H9 (cell line): Measurements from ENCODE around the gene RNF175. TPM values are rescaled to one million over a fixed set of nuclear protein-coding genes. Genes with fewer than 3 reads are reported as not detected.

Experiments
- DNase-seq: peaks from one replicate; pipeline ENCODE4 v3.0.0-alpha.2; 2017
- H2AFZ ChIP-seq: one replicate; pipeline ENCODE4 v1.6.1; 2013; ENCODE audit warnings: mild to moderate bottlenecking, low read length, control low read depth, moderate library complexity
- H2AK5ac ChIP-seq: 2 replicates; pipeline ENCODE4 v1.6.1; 2013; ENCODE audit warnings: low read length, control low read depth, mixed read lengths; ENCODE audit not compliant: insufficient read length
- H2BK120ac ChIP-seq: one replicate; pipeline ENCODE4 v1.6.1; 2013; ENCODE audit warnings: low read depth, mild to moderate bottlenecking, low read length, control low read depth, inconsistent platforms; ENCODE audit not compliant: poor library complexity, severe bottlenecking
- H2BK12ac ChIP-seq: 2 replicates; pipeline ENCODE4 v1.6.1; 2013; ENCODE audit warnings: low read length, control low read depth, mixed read lengths, low read depth; ENCODE audit not compliant: insufficient read length
- H2BK15ac ChIP-seq: 2 replicates; pipeline ENCODE4 v1.6.1; 2013; ENCODE audit warnings: low read depth, low read length, control low read depth
- H2BK20ac ChIP-seq: one replicate; pipeline ENCODE4 v1.6.1; 2013; ENCODE audit warnings: low read depth, mild to moderate bottlenecking, low read length, control low read depth, inconsistent platforms; ENCODE audit not compliant: poor library complexity, severe bottlenecking
- H2BK5ac ChIP-seq: 2 replicates; pipeline ENCODE4 v1.6.1; 2013; ENCODE audit warnings: low read length, control low read depth, mixed read lengths; ENCODE audit not compliant: insufficient read length
- H3K14ac ChIP-seq: 2 replicates; pipeline ENCODE4 v1.6.1; 2013; ENCODE audit warnings: low read length, control low read depth; ENCODE audit not compliant: insufficient read depth
- H3K18ac ChIP-seq: 2 replicates; pipeline ENCODE4 v1.6.1; 2013; ENCODE audit warnings: low read depth, mild to moderate bottlenecking, mixed read lengths, low read length, control low read depth; ENCODE audit not compliant: insufficient read length
- H3K23ac ChIP-seq: 2 replicates; pipeline ENCODE4 v1.6.1; 2013; ENCODE audit warnings: low read length, control low read depth, mixed read lengths, low read depth; ENCODE audit not compliant: insufficient read length
- H3K23me2 ChIP-seq: 2 replicates; pipeline ENCODE4 v1.6.1; 2013; ENCODE audit warnings: low read depth, mild to moderate bottlenecking, mixed read lengths, low read length, control low read depth; ENCODE audit not compliant: insufficient read length, poor library complexity, severe bottlenecking
- H3K27ac ChIP-seq: 2 replicates; pipeline ENCODE4 v1.5.1; 2013; ENCODE audit warnings: low read length, control low read depth, mixed read lengths, low read depth; ENCODE audit not compliant: insufficient read length
- H3K27me3 ChIP-seq: 2 replicates; pipeline ENCODE4 v1.6.1; 2013; ENCODE audit warnings: low read length, control low read depth, inconsistent platforms; ENCODE audit not compliant: insufficient read depth
- H3K4ac ChIP-seq: 2 replicates; pipeline ENCODE4 v1.6.1; 2013; ENCODE audit warnings: low read depth, mild to moderate bottlenecking, control low read depth, inconsistent platforms, low read length, moderate library complexity
- H3K4me1 ChIP-seq: 2 replicates; pipeline ENCODE4 v1.6.1; 2013; ENCODE audit warnings: low read length, control low read depth, inconsistent platforms; ENCODE audit not compliant: insufficient read depth
- H3K4me2 ChIP-seq: 2 replicates; pipeline ENCODE4 v1.6.1; 2013; ENCODE audit warnings: low read length, control low read depth, mixed read lengths; ENCODE audit not compliant: insufficient read length, insufficient read depth
- H3K56ac ChIP-seq: 2 replicates; pipeline ENCODE4 v1.6.1; 2013; ENCODE audit warnings: low read depth, mild to moderate bottlenecking, mixed read lengths, low read length, control low read depth; ENCODE audit not compliant: insufficient read length
- H3K79me1 ChIP-seq: 2 replicates; pipeline ENCODE4 v1.6.1; 2013; ENCODE audit warnings: low read depth, mild to moderate bottlenecking, moderate library complexity, low read length, control low read depth, inconsistent platforms; ENCODE audit not compliant: insufficient read depth, poor library complexity, severe bottlenecking
- H3K79me2 ChIP-seq: 2 replicates; pipeline ENCODE4 v1.6.1; 2013; ENCODE audit warnings: low read length, control low read depth, inconsistent platforms; ENCODE audit not compliant: insufficient read depth
- H3K9ac ChIP-seq: 2 replicates; pipeline ENCODE4 v1.6.1; 2013; ENCODE audit warnings: low read length, control low read depth, mixed read lengths; ENCODE audit not compliant: insufficient read length; ENCODE audit errors: extremely low read depth
- H3K9me3 ChIP-seq: one replicate; pipeline ENCODE4 v1.6.1; 2013; ENCODE audit warnings: low read depth, low read length, inconsistent platforms; ENCODE audit not compliant: control insufficient read depth
- H3T11ph ChIP-seq: one replicate; pipeline ENCODE4 v1.6.1; 2013; ENCODE audit warnings: mild to moderate bottlenecking, low read length, control low read depth, inconsistent platforms
- H4K20me1 ChIP-seq: one replicate; pipeline ENCODE4 v1.6.1; 2013; ENCODE audit not compliant: control insufficient read depth, insufficient read length, insufficient read depth
- H4K5ac ChIP-seq: 2 replicates; pipeline ENCODE4 v1.6.1; 2013; ENCODE audit warnings: low read depth, mild to moderate bottlenecking, mixed read lengths, low read length, control low read depth; ENCODE audit not compliant: insufficient read length
- H4K8ac ChIP-seq: replicated peaks from 2 replicates; pipeline ENCODE4 v1.6.1; 2013; ENCODE audit warnings: low read length, control low read depth, mixed read lengths, low read depth; ENCODE audit not compliant: insufficient read length
- H4K91ac ChIP-seq: 2 replicates; pipeline ENCODE4 v1.6.1; 2013; ENCODE audit warnings: low read depth, mild to moderate bottlenecking, moderate library complexity, mixed read lengths, low read length, control low read depth; ENCODE audit not compliant: insufficient read length
- H3K27ac Mint-ChIP-seq, 3 experiments: 2 replicates in 2 of 3; 3 replicates in 1 of 3; pipeline ENCODE4 v1.8.0; 2020 to 2021; ENCODE audit warnings: mixed read lengths in 3 of 3, mild to moderate bottlenecking in 1 of 3, moderate library complexity in 1 of 3
- H3K27me3 Mint-ChIP-seq: 2 replicates; pipeline ENCODE4 v1.8.0; 2021; ENCODE audit warnings: low read depth, mild to moderate bottlenecking, moderate library complexity, mixed read lengths
- H3K36me3 Mint-ChIP-seq, 3 experiments: 2 replicates in 2 of 3; 3 replicates in 1 of 3; pipeline ENCODE4 v1.8.0; 2020 to 2021; ENCODE audit warnings: low read depth in 3 of 3, mixed read lengths in 3 of 3; ENCODE audit not compliant: insufficient read depth in 1 of 3
- H3K4me1 Mint-ChIP-seq, 2 experiments: 2 replicates each; pipeline ENCODE4 v1.8.0; 2020; ENCODE audit warnings: mixed read lengths in 2 of 2
- H3K4me3 Mint-ChIP-seq, 2 experiments: 2 replicates in 1 of 2; 3 replicates in 1 of 2; pipeline ENCODE4 v1.8.0; 2020 to 2021; ENCODE audit warnings: mild to moderate bottlenecking in 2 of 2, mixed read lengths in 2 of 2, moderate library complexity in 1 of 2
- H3K9me3 Mint-ChIP-seq, 2 experiments: 2 replicates in 1 of 2; 3 replicates in 1 of 2; pipeline ENCODE4 v1.8.0; 2020; ENCODE audit warnings: mild to moderate bottlenecking in 2 of 2, mixed read lengths in 2 of 2, moderate library complexity in 1 of 2
- CTCF ChIP-seq: fragments of 200-600 bp; sonication (generic); conservative IDR thresholded peaks from 3 replicates; pipeline ENCODE4 v1.8.0; 2021; ENCODE audit warnings: antibody characterized with exemption, mild to moderate bottlenecking
- WGBS: extraction: QIAGEN DNeasy Blood & Tissue Kit; methylation state at CpG from one replicate; pipeline ENCODE4 v1.1.7; 2013; ENCODE audit warnings: missing lambda C conversion rate, low lambda C conversion rate, mixed read lengths; ENCODE audit not compliant: insufficient read length; ENCODE audit errors: extremely low coverage; 5-methylcytosine and 5-hydroxymethylcytosine counted together
- total RNA-seq: library from RNA; stranded (reverse); gene quantifications from 2 replicates; pipeline ENCODE4 v1.2.1, GENCODE V29; 2021

The RNF175 gene
- total RNA-seq, 1 experiment from 2014 or later: 4.3 TPM

GRCh38 chr4:153728151-153728550 lies 31.7 kb downstream of the RNF175 start:
- Histone ChIP-seq H3K79me2 (no peaks in the 10 kb centered on the region), H3K9me3 (no peaks in the 10 kb centered on the region), H4K5ac (no peak overlapping the region), H2AK5ac (no peak overlapping the region), H3K79me1 (no peaks in the 10 kb centered on the region), H4K20me1 (no peaks in the 10 kb centered on the region), H3K27ac (no peak overlapping the region), H3K27me3 (no peaks in the 10 kb centered on the region), H4K91ac (no peak overlapping the region), H3K23ac (no peak overlapping the region), H2BK5ac (no peak overlapping the region), H3K18ac (no peak overlapping the region), H3K14ac (no peak overlapping the region), H3K9ac (no peak overlapping the region), H3T11ph (no peak overlapping the region), H3K23me2 (no peaks in the 10 kb centered on the region), H3K56ac (no peak overlapping the region), H2BK120ac (no peak overlapping the region), H3K4me2 (no peak overlapping the region), H3K4ac (no peak overlapping the region), H2BK20ac (no peak overlapping the region), H3K4me1 (no peaks in the 10 kb centered on the region), H4K8ac (no peak overlapping the region), H2BK15ac (no peak overlapping the region), H2BK12ac (no peak overlapping the region), H2AFZ (no peak overlapping the region)
- H3K36me3 Mint-ChIP-seq: no peaks in the 10 kb centered on the region
- no CpG with 5 or more reads among the region's 5 CpGs for WGBS
- TF ChIP-seq CTCF: no peak
- no peaks in the 10 kb centered on the region for H3K9me3 Mint-ChIP-seq
- H3K4me1 Mint-ChIP-seq: peaks cover 5 to 8% of the 10 kb centered on the region in 2 experiments; a peak in 3 of 4 replicates
- H3K27me3 Mint-ChIP-seq: no peaks in the 10 kb centered on the region
- DNase-seq: no peak
- no peak overlapping the region for H3K4me3 Mint-ChIP-seq
- H3K27ac Mint-ChIP-seq: no peak overlapping the region
